Natural killer cell (primary cell): ENCODE data around the gene YIPF4. TPM values are rescaled to one million over a fixed set of nuclear protein-coding genes. Genes with fewer than 3 reads are reported as not detected.

Experiments used
- ATAC-seq, 3 donors: fragments of 150-1000 bp in 2 of 3; fragments of 200-7000 bp in 1 of 3; cut with Tn5 transposase; 1 replicate in 1 of 3; 2 replicates in 2 of 3; pipeline ENCODE4 v1.10.0; 2021; ENCODE audit warnings: mild to moderate bottlenecking in 2 of 3, moderate library complexity in 2 of 3
- DNase-seq, 2 donors: peaks; one replicate each; pipeline versions ENCODE4 v3.0.0 to v3.0.0-alpha.2; 2013 to 2021; ENCODE audit warnings: mixed read lengths in 1 of 2
- H3K27ac ChIP-seq: one replicate; pipeline ENCODE4 v1.5.1; 2013; ENCODE audit warnings: mild to moderate bottlenecking, low read length
- H3K27me3 ChIP-seq: one replicate; pipeline ENCODE4 v1.6.1; 2013; ENCODE audit warnings: low read length; ENCODE audit not compliant: control insufficient read depth, insufficient read depth
- H3K36me3 ChIP-seq: one replicate; pipeline ENCODE4 v1.6.1; 2013; ENCODE audit warnings: low read length; ENCODE audit not compliant: control insufficient read depth, insufficient read depth
- H3K4me1 ChIP-seq: one replicate; pipeline ENCODE4 v1.6.1; 2013; ENCODE audit warnings: low read length; ENCODE audit not compliant: control insufficient read depth, insufficient read depth
- H3K4me3 ChIP-seq: one replicate; pipeline ENCODE4 v1.5.1; 2013; ENCODE audit warnings: low read length
- H3K9me3 ChIP-seq: one replicate; pipeline ENCODE4 v1.6.1; 2013; ENCODE audit warnings: low read length; ENCODE audit not compliant: control insufficient read depth, insufficient read depth
- H3K27ac Mint-ChIP-seq, 2 donors: one replicate each; pipeline ENCODE4 v1.8.0; 2022; ENCODE audit warnings: mild to moderate bottlenecking in 2 of 2, mixed read lengths in 2 of 2, moderate library complexity in 1 of 2
- H3K27me3 Mint-ChIP-seq, 2 donors: one replicate each; pipeline ENCODE4 v1.8.0; 2022; ENCODE audit warnings: low read depth in 2 of 2, mixed read lengths in 2 of 2
- H3K36me3 Mint-ChIP-seq: one replicate; pipeline ENCODE4 v1.8.0; 2022; ENCODE audit warnings: mixed read lengths
- H3K4me1 Mint-ChIP-seq, 2 donors: one replicate each; pipeline ENCODE4 v1.8.0; 2022; ENCODE audit warnings: mixed read lengths in 2 of 2
- H3K4me3 Mint-ChIP-seq: one replicate; pipeline ENCODE4 v1.8.0; 2022; ENCODE audit warnings: mild to moderate bottlenecking, moderate library complexity, mixed read lengths
- H3K9me3 Mint-ChIP-seq, 2 donors: one replicate each; pipeline ENCODE4 v1.8.0; 2022; ENCODE audit warnings: mixed read lengths in 2 of 2
- WGBS: methylation state at CpG from one replicate; pipeline ENCODE4 v1.1.7; 2013; ENCODE audit warnings: missing lambda C conversion rate; ENCODE audit not compliant: insufficient coverage; 5-methylcytosine and 5-hydroxymethylcytosine counted together
- intact Hi-C: fragments of 100-400 bp; cut with micrococcal nuclease; formaldehyde crosslinking; loops from one replicate; pipeline ENCODE4 v1.14.2; 2022
- total RNA-seq, 4 donors: library from RNA; stranded (reverse); fragments of 120-200 nt in 1 of 4; gene quantifications; one replicate each; pipeline versions ENCODE4 v1.2.3 to v1.2.4, GENCODE V29; 2013 to 2022
- TF ChIP-seq, protein P1 (sequence below): fragments of 200-600 bp; IDR thresholded peaks from one replicate; pipeline ENCODE4 v1.8.0; 2022; ENCODE audit warnings: antibody characterized with exemption

YIPF4 gene
- total RNA-seq, 3 donors from 2014 or later (not counting 1 experiment from before 2014, with no cell fraction given) = 17.9 to 34.9 (median 18.1) TPM

DNA sequence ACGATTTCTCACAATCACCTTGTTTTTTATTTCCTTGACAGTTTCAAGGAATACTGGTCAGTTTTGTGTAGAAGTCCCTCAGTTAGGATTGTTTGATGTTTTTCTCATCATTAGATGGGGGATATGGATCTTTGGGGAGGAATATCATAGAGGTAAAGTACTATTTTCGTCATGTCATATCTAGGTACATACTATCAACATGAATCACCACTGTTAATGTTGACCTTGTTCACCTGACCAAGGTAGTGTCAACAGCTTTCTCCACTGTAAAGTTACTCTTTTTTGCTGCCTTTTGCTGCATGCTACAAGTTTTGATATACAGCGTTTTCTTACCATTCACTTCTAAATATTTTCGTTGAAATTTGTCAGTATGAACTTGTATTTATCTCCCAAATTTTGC is 45.7 kb upstream of the YIPF4 start:
- DNase-seq (no peak), ATAC-seq (no peak)
- no peaks in the 10 kb centered on the region for H3K27me3 Mint-ChIP-seq
- TF ChIP-seq, protein P1, sequence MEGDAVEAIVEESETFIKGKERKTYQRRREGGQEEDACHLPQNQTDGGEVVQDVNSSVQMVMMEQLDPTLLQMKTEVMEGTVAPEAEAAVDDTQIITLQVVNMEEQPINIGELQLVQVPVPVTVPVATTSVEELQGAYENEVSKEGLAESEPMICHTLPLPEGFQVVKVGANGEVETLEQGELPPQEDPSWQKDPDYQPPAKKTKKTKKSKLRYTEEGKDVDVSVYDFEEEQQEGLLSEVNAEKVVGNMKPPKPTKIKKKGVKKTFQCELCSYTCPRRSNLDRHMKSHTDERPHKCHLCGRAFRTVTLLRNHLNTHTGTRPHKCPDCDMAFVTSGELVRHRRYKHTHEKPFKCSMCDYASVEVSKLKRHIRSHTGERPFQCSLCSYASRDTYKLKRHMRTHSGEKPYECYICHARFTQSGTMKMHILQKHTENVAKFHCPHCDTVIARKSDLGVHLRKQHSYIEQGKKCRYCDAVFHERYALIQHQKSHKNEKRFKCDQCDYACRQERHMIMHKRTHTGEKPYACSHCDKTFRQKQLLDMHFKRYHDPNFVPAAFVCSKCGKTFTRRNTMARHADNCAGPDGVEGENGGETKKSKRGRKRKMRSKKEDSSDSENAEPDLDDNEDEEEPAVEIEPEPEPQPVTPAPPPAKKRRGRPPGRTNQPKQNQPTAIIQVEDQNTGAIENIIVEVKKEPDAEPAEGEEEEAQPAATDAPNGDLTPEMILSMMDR = no peak
- intact Hi-C loops = no loop called here
- H3K4me1 Mint-ChIP-seq = peaks cover 9% of the 10 kb centered on the region in 2 donors
- no peak overlapping the region for H3K27ac Mint-ChIP-seq
- Histone ChIP-seq H3K9me3 (no peaks in the 10 kb centered on the region), H3K36me3 (no peaks in the 10 kb centered on the region), H3K4me3 (no peak overlapping the region), H3K27me3 (no peaks in the 10 kb centered on the region), H3K4me1 (no peaks in the 10 kb centered on the region), H3K27ac (no peak overlapping the region)
- 100% methylated on average over 3 of the region's 4 CpGs for WGBS
- no peaks in the 10 kb centered on the region for H3K9me3 Mint-ChIP-seq
- H3K4me3 Mint-ChIP-seq = no peak overlapping the region
- H3K36me3 Mint-ChIP-seq = no peaks in the 10 kb centered on the region

DNA sequence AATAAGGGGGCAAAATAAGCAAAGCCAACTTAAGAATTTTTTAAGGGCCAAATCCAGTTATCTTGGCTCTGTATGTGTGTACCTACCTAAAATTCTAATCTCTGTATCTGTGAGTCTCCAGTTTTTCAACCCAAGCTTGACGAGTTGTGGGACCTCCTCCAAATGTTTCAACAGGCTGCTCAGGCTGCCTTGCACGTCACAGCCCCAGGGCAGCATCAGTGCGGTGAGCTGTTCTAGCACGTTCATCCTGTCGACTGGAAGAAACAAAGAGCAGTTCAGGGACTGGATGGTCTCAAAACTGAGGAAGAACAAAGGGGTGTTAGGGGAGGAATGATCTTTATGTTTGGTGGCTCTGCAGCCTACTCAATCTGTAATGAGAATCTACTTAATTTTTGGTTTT is 42.4 kb upstream of the YIPF4 start:
- 97% methylated on average over 5 of the region's 5 CpGs for WGBS
- Histone ChIP-seq H3K36me3 (peaks cover 2% of the 10 kb centered on the region), H3K4me1 (no peaks in the 10 kb centered on the region), H3K4me3 (no peak overlapping the region), H3K27ac (no peak overlapping the region), H3K9me3 (no peaks in the 10 kb centered on the region), H3K27me3 (no peaks in the 10 kb centered on the region)
- intact Hi-C loops = no loop called here
- H3K4me3 Mint-ChIP-seq = no peak overlapping the region
- H3K27ac Mint-ChIP-seq = no peak overlapping the region
- TF ChIP-seq, protein P1 = no peak
- DNase-seq (no peak), ATAC-seq (no peak)
- H3K4me1 Mint-ChIP-seq = no peaks in the 10 kb centered on the region
- no peaks in the 10 kb centered on the region for H3K9me3 Mint-ChIP-seq
- H3K36me3 Mint-ChIP-seq = peaks cover 9% of the 10 kb centered on the region
- H3K27me3 Mint-ChIP-seq = no peaks in the 10 kb centered on the region

DNA sequence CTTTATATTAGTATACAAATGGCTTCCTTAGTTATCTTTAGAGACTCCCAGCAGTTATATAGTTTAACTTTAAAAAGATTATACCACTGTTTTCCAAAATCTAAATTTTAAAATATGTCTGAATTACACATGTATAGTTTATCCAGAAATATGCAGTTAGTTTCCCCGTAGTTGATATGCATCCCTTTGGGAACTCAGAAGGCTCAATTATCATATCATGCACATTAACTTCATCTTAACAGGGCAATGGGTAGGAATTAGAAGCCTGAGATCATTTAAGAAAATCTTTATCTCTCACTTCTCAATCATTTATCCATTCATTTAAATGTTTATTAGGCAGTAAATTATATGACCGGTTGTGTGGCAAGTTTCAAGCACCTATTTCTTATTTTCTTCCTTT is 40.2 kb upstream of the YIPF4 start:
- TF ChIP-seq, protein P1 = no peak
- DNase-seq (no peak), ATAC-seq (no peak)
- Histone ChIP-seq H3K4me3 (no peak overlapping the region), H3K36me3 (peaks cover 2% of the 10 kb centered on the region), H3K9me3 (no peaks in the 10 kb centered on the region), H3K27ac (no peak overlapping the region), H3K27me3 (no peaks in the 10 kb centered on the region), H3K4me1 (no peaks in the 10 kb centered on the region)
- Mint-ChIP-seq H3K4me3 (no peak overlapping the region), H3K27ac (no peak overlapping the region), H3K36me3 (peaks cover 9% of the 10 kb centered on the region), H3K4me1 (no peaks in the 10 kb centered on the region), H3K27me3 (no peaks in the 10 kb centered on the region), H3K9me3 (no peaks in the 10 kb centered on the region)
- 100% methylated on average over 1 of the region's 2 CpGs for WGBS
- intact Hi-C loops = no loop called here

DNA sequence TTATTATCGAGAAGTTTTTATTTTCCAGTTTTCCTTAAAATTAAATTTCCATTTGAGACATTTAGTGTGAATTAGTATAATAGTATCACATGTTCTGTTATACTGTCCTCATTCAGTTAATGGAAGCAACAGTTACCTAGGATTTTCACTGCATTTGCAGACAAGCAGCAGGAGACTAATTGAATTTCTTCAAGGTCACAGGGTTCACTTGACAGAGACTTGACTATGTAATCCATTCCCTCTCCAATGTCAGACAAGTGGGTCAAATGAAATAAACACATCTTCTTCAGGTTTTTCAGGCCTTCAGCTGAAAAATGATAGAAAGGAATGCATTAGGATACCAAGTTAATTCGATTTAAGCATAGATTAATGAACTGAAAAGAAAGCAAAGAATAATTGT is 39.7 kb upstream of the YIPF4 start:
- no peak for DNase-seq
- Mint-ChIP-seq H3K9me3 (no peaks in the 10 kb centered on the region), H3K27me3 (no peaks in the 10 kb centered on the region), H3K4me1 (no peaks in the 10 kb centered on the region), H3K4me3 (no peak overlapping the region), H3K27ac (no peak overlapping the region), H3K36me3 (peaks cover 9% of the 10 kb centered on the region)
- TF ChIP-seq, protein P1 = no peak
- H3K36me3 ChIP-seq = peaks cover 2% of the 10 kb centered on the region
- intact Hi-C loops = no loop called here
- no peak overlapping the region for H3K4me3 ChIP-seq
- no peak overlapping the region for H3K27ac ChIP-seq
- ATAC-seq = no peak
- 95% methylated on average over 1 of the region's 2 CpGs for WGBS
- H3K9me3 ChIP-seq = no peaks in the 10 kb centered on the region
- no peaks in the 10 kb centered on the region for H3K4me1 ChIP-seq
- H3K27me3 ChIP-seq = no peaks in the 10 kb centered on the region
